Gastrocnemius medialis (tissue), 4 donors: ENCODE measurements around the gene LOX. TPM values are rescaled to one million over a fixed set of nuclear protein-coding genes. Genes with fewer than 3 reads are reported as not detected.

Experiments used
- ATAC-seq, 2 donors: fragments of 150-250 bp; one replicate each; pipeline ENCODE4 v1.9.1; 2016
- DNase-seq, 2 donors: peaks; one replicate each; pipeline ENCODE4 v3.0.0-alpha.2; 2019
- H3K27ac ChIP-seq, 4 donors: fragments of 200-600 bp; sonication (generic); 1 replicate in 1 of 4; 2 replicates in 3 of 4; pipeline ENCODE4 v1.5.1; 2016 to 2018; ENCODE audit warnings: mild to moderate bottlenecking in 2 of 4, moderate library complexity in 1 of 4
- H3K27me3 ChIP-seq, 3 donors: fragments of 200-600 bp; sonication (generic) in 2 of 3; 1 replicate in 1 of 3; 2 replicates in 2 of 3; pipeline versions ENCODE4 v1.5.1 to v1.6.0; 2016 to 2019; ENCODE audit warnings: mild to moderate bottlenecking in 1 of 3, moderate library complexity in 1 of 3
- H3K36me3 ChIP-seq, 2 donors: fragments of 200-600 bp; sonication (generic) in 1 of 2; one replicate each; pipeline ENCODE4 v1.5.1; 2017 to 2018
- H3K4me1 ChIP-seq, 2 donors: fragments of 200-600 bp; sonication (generic) in 1 of 2; one replicate each; pipeline ENCODE4 v1.5.1; 2016 to 2017; ENCODE audit warnings: mild to moderate bottlenecking in 2 of 2
- H3K4me3 ChIP-seq, 4 donors: fragments of 200-600 bp; sonication (generic) in 3 of 4; 1 replicate in 1 of 4; 2 replicates in 3 of 4; pipeline ENCODE4 v1.5.1; 2016 to 2019; ENCODE audit warnings: mild to moderate bottlenecking in 2 of 4
- H3K9me3 ChIP-seq, 3 donors: fragments of 200-600 bp; sonication (generic) in 2 of 3; 1 replicate in 1 of 3; 2 replicates in 2 of 3; pipeline ENCODE4 v1.5.1; 2016 to 2019
- POLR2A ChIP-seq, 2 donors: fragments of 450-650 bp; IDR thresholded peaks; one replicate each; pipeline ENCODE4 v1.6.1; 2017; ENCODE audit warnings: antibody characterized with exemption in 2 of 2, mild to moderate bottlenecking in 2 of 2, moderate library complexity in 2 of 2
- in situ Hi-C, 4 donors: fragments of 200-750 bp; cut with MboI; loops; one replicate each; pipeline versions ENCODE4 v1.15.0 to v1.8.0; 2017; ENCODE audit warnings: low sequenced_read_pairs in 4 of 4
- intact Hi-C: fragments of 100-400 bp; cut with DNase I; formaldehyde crosslinking; loops from one replicate; pipeline ENCODE4 v1.15.1; 2023; ENCODE audit warnings: low total_unique reads
- total RNA-seq, 4 donors: library from RNA; depleted of rRNA; stranded (reverse); fragments of >200 nt; gene quantifications; one replicate each; pipeline versions ENCODE4 v1.1.0 to v1.2.3, GENCODE V29; 2016
- TF ChIP-seq, protein P1 (sequence below), 5 experiments: fragments of 450-650 bp in 3 of 5; fragments of 200-600 bp in 2 of 5; sonication (generic) in 2 of 5; IDR thresholded peaks in 4 of 5; conservative IDR thresholded peaks in 1 of 5; 1 replicate in 4 of 5; 2 replicates in 1 of 5; pipeline ENCODE4 v1.5.1; 2016 to 2019; ENCODE audit warnings: antibody characterized with exemption in 5 of 5, mild to moderate bottlenecking in 3 of 5, moderate library complexity in 3 of 5

Gene LOX
- total RNA-seq, 4 donors from 2014 or later = 1.1 to 7.6 (median 2.3) TPM

DNA sequence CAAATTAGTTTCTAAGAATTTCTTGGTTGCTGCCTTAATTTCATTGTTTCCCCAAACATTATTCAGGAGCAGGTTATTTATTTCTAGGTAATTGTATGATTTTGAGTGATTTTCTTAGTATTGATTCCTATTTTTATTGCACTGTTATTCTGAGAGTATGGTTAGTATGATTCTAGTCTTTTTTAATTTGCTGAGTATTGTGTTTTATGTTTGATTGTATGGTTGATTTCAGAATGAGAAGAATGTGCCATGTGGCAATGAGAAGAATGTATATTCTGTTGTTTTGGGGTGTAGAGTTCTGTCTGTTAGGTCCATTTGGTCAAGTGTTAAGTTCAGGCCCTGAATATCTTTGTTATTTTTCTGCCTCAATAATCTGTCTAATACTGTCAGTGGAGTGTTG, 27.1 kb downstream of the LOX start:
- no peaks in the 10 kb centered on the region for H3K9me3 ChIP-seq
- TF ChIP-seq, protein P1, sequence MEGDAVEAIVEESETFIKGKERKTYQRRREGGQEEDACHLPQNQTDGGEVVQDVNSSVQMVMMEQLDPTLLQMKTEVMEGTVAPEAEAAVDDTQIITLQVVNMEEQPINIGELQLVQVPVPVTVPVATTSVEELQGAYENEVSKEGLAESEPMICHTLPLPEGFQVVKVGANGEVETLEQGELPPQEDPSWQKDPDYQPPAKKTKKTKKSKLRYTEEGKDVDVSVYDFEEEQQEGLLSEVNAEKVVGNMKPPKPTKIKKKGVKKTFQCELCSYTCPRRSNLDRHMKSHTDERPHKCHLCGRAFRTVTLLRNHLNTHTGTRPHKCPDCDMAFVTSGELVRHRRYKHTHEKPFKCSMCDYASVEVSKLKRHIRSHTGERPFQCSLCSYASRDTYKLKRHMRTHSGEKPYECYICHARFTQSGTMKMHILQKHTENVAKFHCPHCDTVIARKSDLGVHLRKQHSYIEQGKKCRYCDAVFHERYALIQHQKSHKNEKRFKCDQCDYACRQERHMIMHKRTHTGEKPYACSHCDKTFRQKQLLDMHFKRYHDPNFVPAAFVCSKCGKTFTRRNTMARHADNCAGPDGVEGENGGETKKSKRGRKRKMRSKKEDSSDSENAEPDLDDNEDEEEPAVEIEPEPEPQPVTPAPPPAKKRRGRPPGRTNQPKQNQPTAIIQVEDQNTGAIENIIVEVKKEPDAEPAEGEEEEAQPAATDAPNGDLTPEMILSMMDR (IDR thresholded peaks at IDR 0.05 in 4 of 5, conservative IDR thresholded peaks at IDR 0.05 in 1 of 5) = no peak
- no peak for TF ChIP-seq POLR2A (IDR thresholded peaks at IDR 0.05)
- H3K4me1 ChIP-seq = no peaks in the 10 kb centered on the region
- H3K36me3 ChIP-seq = no peaks in the 10 kb centered on the region
- no peak overlapping the region for H3K4me3 ChIP-seq
- H3K27me3 ChIP-seq = no peaks in the 10 kb centered on the region
- H3K27ac ChIP-seq = no peak overlapping the region
- in situ Hi-C loops = no loop called here
- ATAC-seq = no peak
- DNase-seq = no peak
- intact Hi-C loops = no loop called here

DNA sequence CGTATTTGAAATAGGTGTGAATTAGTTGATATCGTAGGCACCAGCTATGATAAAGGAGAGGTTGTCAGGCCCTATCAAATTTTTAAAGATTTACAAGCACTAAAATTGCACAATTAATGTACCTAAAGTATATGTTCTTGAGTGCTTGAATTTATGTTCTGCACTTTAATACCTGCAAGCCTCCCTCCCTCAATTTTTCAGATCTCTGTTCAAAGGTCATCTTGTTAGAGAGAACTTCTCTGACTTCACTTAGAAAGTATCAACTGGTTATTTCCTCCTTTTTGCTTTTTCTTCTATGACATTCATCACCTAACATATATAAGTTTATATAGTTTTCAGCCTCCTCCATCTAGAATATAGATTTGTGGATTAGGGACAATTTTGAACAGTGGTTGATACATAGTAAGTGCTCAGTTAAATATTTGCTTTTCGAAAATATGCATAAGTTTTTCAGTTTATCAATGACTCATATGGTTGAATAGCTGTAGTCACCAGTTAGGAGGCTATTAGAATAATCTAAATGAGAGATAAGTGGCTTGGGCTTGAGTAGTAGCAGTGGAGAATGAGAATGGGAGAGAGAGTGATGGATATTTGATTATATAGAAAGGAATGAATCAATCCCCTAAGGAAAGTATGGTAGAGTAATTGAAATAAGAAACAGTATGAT, 37.3 kb downstream of the LOX start:
- TF ChIP-seq POLR2A (IDR thresholded peaks at IDR 0.05) = no peak
- TF ChIP-seq, protein P1 (IDR thresholded peaks at IDR 0.05 in 4 of 5, conservative IDR thresholded peaks at IDR 0.05 in 1 of 5) = no peak
- Histone ChIP-seq H3K27me3 (no peaks in the 10 kb centered on the region), H3K27ac (no peak overlapping the region), H3K4me3 (no peak overlapping the region), H3K36me3 (no peaks in the 10 kb centered on the region), H3K4me1 (no peaks in the 10 kb centered on the region), H3K9me3 (no peaks in the 10 kb centered on the region)
- no peak for DNase-seq
- ATAC-seq = no peak
- in situ Hi-C loops = no loop called here
- intact Hi-C loops = no loop called here

DNA sequence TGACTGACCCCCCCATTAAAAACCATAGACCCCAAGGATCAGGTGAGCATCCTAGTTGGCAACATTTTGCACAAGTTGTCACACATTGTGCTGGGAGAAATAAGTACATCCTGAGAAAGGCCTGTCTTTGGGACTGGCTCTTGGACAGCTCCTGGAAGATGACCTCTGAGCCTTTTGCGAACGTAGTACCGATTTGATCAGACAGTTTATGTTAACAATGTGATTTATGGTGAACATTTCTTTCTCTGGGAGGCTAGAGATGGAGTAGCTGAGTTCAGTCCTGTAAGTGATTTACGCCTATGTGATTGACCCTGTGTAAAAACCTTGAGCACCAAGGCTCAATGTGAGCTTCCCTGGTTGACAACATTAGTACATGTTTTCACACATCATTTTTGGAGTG, 41.7 kb downstream of the LOX start:
- no peak for DNase-seq
- Histone ChIP-seq H3K27me3 (no peaks in the 10 kb centered on the region), H3K27ac (no peak overlapping the region), H3K4me3 (no peak overlapping the region), H3K4me1 (no peaks in the 10 kb centered on the region), H3K36me3 (no peaks in the 10 kb centered on the region), H3K9me3 (no peaks in the 10 kb centered on the region)
- no peak for ATAC-seq
- in situ Hi-C loops (no loop called here), intact Hi-C loops (no loop called here)
- TF ChIP-seq, protein P1 (IDR thresholded peaks at IDR 0.05 in 4 of 5, conservative IDR thresholded peaks at IDR 0.05 in 1 of 5) = no peak
- no peak for TF ChIP-seq POLR2A (IDR thresholded peaks at IDR 0.05)

DNA sequence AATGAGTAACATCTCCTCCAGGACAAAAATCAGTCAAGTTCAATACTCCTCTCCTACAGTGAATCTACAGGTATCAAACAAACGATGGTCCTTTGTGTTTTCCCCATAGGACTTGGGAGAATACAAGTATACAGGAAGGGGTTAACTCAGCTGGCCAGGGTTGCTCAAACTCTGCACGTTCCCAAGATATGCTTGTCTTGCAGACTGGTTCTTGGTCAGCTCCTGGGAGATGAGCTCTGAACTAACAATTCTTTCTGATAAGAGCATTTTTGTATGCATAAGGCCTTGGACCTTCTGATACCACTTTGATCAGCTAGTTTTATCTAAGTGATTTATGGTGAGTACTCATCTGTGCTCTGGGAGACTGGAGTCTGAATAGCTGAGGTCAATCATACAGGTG, 42.1 kb downstream of the LOX start:
- Histone ChIP-seq H3K36me3 (no peaks in the 10 kb centered on the region), H3K4me1 (no peaks in the 10 kb centered on the region), H3K4me3 (no peak overlapping the region), H3K9me3 (no peaks in the 10 kb centered on the region), H3K27me3 (no peaks in the 10 kb centered on the region), H3K27ac (no peak overlapping the region)
- ATAC-seq (no peak), DNase-seq (no peak)
- intact Hi-C loops = no loop called here
- TF ChIP-seq, protein P1 (IDR thresholded peaks at IDR 0.05 in 4 of 5, conservative IDR thresholded peaks at IDR 0.05 in 1 of 5) = no peak
- TF ChIP-seq POLR2A (IDR thresholded peaks at IDR 0.05) = no peak
- in situ Hi-C loops = no loop called here

DNA sequence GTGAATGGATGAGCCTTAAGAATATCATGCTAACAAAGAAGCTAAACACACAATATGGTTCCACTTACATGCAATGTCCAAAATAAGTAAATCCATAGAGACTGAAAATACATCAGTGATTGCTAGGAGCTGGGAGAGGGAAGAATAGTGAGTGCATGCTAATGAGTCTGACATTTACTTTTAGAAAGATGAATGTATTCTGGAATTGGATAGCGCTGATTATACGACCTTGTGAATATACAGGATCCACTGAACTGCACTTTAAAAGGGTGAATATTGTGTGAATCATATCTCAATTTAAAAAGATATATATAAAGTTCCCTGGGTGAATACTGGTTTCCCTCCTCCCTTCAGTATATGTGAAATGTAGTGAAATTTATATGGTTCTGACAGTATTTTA, 46.2 kb downstream of the LOX start:
- TF ChIP-seq, protein P1 (IDR thresholded peaks at IDR 0.05 in 4 of 5, conservative IDR thresholded peaks at IDR 0.05 in 1 of 5) = no peak
- no peak for TF ChIP-seq POLR2A (IDR thresholded peaks at IDR 0.05)
- H3K27me3 ChIP-seq = no peaks in the 10 kb centered on the region
- in situ Hi-C loops (no loop called here), intact Hi-C loops (no loop called here)
- H3K9me3 ChIP-seq = no peaks in the 10 kb centered on the region
- DNase-seq (no peak), ATAC-seq (no peak)
- no peaks in the 10 kb centered on the region for H3K4me1 ChIP-seq
- peaks cover 0 to 9% of the 10 kb centered on the region in 2 donors for H3K36me3 ChIP-seq
- H3K4me3 ChIP-seq = no peak overlapping the region
- no peak overlapping the region for H3K27ac ChIP-seq
